Measurements from ENCODE around the gene MYO1G.
"Not testable (repeated sequence)": the region's sequence is repeated elsewhere in the genome, so short reads cannot be mapped to it uniquely, and the experiment has no call there.

Gene MYO1G

DNA sequence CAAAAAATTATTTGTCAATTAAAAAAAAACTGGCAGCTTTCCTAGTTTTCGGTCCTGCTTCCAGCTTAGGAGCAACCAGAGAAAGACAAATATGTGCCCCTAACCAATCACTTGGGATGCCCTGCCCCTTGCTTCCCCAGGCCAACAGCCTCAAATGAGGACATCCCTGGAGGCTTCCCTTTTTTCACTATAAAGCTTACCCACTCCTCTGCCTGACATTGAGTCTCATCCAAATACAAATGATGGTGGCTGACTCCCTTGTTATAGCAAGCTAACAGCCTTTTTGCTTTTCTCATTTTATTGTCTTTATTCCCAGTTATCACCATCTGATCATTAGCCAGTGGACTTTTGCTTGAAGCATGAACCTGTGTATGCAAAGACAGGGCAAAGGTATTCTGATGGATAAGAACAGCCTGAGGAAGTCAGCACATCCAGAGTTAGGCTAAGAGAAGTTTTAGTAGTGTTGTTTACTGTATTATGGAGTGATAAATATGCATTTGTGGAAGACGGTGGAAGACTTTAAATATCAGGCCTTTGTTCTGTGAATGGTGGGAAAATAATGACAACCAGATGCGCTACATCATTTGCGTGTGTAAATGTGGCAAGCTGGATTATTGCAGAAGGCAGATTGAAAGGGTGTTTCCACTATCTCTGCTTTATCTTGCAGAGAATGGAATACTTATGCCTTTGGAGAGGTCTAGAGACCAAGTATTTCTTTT lies 19.5 kb upstream of the MYO1G start:
- no peak for DNase-seq

DNA sequence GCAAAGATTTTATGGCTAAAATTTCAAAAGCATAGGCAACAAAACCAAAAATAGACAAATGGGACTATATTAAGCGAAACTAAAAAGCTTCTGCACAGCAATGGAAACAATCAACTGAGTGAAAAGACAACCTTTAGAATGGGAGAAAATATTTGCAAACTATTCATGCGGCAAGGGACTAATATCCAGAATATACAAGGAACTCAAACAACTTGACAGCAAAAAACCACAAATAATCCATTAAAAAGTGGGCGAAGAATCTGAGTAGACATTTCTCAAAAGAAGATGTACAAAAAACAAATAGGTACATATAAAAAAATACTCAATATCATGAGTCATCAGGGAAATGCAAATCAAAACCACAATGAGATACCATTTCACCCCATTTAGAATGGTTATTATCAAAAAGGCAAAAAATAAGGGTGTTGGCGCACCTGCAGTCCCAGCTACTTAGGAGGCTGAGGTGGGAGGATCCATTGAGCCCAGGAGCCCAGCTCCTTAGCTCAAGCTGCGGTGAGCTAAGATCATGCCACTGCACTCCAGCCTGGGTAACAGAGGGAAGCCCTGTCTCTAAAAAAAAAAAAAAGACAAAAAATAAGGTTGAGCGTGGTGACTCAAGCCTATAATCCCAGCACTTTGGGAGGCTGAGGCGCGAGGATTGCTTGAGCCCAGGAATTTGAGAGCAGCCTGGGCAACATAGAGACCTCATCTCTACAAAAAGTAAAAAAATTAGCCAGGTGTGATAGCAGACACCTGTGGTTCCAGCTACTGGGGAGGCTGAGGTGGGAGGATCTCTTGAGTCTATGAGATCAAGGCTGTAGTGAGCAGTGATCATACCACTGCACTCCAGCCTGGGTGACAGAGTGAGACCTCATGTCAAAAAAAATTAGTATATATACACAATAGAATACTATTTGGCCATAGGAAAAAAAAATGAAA lies 17.0 kb upstream of the MYO1G start:
- DNase-seq = no peak

DNA sequence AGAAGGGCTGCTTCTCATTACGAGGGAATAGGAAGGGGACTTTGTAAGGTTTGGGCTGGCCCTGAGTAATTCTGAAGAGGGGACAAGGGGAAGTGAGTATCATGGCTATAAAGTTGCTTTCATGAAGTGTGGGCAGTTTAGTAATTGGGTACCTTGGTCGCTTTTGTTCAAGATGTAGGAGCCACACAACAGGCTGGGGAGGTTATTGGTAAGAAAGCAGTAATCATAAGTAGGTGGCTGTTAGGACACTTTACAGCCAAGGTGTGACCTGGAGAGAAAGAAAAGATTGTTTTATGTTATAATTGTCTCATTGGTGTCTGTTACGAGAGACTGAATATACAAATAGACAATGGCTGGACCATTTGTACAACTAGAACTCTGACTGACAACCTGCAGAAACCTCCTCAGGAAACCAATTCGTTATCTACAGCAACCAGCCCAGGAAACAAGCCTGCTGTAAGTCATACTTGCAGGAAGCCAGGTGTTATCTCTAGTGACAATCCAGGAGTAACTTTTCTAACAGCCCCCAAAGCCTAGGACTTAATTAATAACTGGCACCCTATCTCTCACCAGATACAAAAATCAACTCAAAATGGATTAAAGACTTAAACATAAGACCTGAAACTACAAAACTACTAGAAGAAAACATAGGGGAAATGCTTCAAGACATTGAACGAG lies 16.2 kb upstream of the MYO1G start:
- no peak for DNase-seq

DNA sequence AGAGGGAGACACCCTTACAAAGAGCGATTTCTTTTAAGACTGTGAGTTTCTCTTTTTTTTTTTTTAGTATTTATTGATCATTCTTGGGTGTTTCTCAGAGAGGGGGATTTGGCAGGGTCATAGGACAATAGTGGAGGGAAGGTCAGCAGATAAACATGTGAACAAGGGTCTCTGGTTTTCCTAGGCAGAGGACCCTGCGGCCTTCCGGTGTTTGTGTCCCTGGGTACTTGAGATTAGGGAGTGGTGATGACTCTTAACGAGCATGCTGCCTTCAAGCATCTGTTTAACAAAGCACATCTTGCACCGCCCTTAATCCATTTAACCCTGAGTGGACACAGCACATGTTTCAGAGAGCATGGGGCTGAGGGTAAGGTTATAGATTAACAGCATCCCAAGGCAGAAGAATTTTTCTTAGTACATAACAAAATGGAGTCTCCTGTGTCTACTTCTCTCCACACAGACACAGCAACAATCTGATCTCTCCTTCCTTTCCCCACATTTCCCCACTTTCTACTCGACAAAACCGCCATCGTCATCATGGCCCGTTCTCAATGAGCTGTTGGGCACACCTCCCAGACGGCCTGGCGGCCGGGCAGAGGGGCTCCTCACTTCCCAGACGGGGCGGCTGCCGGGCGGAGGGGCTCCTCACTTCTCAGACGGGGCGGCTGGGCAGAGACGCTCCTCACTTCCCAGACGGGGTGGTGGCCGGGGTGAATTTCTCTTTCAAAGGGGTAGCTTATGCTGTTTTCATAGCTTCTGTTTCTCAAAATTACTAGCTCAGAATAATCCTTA lies 13.4 kb upstream of the MYO1G start:
- DNase-seq = not testable (repeated sequence)

DNA sequence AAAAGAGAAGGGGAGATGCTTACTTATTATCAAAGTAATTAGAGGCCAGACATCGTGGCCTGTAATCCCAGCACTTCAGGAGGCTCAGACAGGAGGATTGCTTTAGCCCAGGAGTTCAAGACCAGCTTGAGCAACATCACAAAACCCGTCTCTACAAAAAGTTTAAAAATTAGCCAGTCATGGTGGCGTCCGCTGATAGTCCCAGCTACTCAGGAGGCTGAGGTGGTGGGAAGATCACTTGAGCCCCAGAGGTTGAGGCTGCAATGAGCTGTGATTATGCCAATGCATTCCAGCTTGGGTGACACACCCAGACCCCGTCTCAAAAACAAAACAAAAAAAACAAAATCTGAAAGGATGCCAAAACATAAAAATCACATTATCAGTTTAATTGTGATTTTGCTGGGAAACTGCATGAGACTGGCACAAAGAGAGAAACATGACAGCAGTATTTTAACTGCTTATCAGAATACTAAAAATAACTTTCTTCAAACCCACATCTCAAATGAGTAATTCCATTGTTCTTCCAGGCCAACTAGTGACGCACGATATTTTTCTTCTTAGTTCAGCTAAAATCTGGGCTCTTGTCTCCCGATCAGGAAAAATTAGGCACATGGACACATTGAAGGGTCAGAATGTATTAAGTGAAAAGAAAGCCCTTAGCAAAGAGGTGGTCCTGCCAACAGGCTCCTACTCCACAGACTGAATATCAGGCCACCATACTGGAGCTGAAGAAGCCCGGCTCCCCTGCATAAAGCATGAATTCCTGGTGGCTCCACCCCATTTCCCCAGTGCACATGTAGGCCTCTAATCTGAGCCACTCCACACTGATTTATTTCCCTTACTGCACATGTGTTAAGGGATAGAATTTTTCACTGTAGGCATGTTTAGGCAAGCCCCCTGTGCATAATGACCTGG lies 11.6 kb upstream of the MYO1G start:
- no peak for DNase-seq

DNA sequence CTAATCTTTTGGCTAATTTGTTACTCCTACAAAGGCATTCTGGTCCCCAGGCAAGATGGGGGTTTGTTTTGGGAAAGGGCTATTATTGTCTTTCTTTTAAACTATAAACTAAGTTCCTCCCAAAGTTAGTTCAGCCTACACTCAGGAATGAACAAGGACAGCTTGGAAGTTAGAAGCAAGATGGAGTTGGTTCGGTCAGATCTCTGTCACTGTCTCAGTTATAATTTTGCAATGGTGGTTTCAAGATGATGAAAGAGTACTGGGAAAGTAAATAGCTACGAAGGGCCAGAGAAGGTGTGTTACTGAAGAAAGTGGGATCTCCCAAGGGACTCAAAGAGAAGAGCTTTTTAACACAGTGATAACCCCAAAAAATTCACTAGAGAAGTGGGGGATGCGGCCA lies 10.3 kb upstream of the MYO1G start:
- no peak for DNase-seq

DNA sequence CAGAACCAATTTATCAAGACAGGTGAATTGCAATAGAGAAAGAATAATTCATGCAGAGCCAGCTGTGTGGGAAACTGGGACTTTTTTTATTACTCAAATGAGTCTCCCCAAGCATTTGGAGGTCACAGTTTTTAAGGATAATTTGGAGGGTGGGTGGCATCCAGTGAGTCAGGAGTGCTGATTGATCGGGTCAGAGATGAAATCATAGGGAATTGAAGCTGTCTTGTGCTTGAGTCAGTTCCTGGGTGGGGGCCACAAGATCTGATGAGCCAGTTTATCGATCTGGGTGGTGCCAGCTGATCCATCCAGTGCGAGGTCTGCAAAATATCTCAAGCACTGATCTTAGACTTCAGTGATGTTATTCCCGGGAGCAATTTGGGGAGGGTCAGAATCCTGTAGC lies 9.9 kb upstream of the MYO1G start:
- no peak for DNase-seq

DNA sequence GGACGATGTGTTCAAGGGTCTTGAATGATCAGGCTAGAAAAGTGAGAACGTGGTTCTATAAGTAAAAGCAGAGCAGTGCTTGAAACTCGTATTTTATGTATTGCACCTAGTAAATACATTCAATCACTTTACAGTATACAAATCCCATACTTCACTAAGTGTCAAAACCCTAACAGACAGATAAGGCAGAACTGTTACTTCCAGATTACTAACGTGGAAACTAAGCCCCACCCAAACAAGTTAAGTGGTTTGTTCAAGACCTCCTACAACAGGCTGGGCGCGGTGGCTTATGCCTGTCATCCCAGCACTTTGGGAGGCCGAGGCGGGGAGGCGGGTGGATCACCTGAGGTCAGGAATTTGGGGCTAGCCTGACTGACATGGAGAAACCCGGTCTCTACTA lies 9.2 kb upstream of the MYO1G start:
- no peak for DNase-seq

DNA sequence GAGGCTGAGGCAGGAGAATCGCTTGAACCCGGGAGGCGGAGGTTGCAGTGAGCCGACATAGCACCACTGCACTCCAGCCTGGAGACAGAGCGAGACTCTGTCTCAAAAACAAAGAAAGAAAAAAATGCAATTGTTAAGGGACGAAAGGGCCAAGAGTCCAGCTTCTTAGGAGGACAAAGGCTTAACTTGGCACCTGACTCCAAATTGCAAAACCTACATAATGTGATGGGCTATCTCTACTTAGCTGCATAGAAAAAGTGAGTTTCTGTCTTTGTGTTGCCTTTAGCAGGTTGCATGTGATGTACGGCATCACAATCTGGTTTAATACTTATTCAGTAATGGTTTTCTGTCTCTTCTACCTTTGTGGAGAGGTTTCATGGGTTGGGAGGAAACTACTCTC lies 8.6 kb upstream of the MYO1G start:
- no peak for DNase-seq

DNA sequence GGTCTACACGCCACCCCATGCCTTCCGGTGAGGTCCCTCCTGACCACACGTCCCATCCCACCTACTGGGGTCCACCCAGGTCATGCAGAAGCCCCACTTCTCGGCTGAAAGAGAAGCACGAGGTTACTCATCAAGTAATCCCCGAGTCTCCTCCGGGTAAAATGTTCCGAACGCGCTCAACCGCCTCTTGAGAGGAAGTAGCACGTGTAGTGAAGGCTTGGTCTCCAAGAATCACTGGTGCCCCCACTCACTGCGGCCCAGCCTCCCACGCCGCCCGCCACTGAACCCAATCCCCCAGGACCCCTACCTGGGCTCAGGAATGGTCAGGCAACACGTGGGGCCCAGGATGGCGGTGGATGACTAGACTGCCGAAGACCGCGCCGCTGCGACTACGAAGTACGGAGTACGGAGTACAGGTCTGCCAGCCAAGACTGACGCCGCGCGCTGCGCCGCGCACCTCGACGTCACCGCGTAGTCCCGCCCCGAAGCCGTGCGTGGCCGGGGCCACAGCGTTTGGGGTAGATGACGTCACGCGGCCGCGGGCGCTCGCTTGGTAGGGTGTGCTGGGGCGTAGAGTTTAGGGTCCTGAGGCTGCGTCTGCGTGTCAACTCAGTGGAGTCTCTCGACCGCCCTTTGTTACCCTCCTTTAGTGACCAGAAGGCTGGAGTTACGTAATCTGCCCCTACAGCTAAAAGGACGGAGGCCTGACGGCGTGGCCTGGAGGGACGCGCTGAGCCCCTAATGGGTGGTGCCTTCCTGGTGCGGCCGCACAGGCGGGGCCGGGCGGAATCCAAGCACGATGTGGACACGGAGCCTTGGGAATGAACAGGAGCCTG lies 7.6 kb upstream of the MYO1G start:
- DNase-seq = no peak

DNA sequence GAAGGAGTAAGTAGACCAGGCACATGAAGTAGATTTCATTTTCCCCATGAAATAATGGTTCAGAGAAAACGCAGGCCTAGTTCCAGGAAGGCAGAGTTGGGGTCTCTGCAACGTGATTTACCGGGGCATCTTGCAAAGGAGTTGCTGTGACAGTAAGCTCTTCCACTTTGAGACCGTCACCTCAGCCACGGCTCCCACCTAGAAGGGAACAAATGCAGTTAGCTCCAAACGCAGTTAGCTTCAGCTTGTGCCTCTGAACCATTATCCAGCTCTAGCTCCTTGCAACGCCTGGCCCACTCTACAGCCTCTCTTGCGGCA lies 7.0 kb upstream of the MYO1G start:
- DNase-seq = no peak

DNA sequence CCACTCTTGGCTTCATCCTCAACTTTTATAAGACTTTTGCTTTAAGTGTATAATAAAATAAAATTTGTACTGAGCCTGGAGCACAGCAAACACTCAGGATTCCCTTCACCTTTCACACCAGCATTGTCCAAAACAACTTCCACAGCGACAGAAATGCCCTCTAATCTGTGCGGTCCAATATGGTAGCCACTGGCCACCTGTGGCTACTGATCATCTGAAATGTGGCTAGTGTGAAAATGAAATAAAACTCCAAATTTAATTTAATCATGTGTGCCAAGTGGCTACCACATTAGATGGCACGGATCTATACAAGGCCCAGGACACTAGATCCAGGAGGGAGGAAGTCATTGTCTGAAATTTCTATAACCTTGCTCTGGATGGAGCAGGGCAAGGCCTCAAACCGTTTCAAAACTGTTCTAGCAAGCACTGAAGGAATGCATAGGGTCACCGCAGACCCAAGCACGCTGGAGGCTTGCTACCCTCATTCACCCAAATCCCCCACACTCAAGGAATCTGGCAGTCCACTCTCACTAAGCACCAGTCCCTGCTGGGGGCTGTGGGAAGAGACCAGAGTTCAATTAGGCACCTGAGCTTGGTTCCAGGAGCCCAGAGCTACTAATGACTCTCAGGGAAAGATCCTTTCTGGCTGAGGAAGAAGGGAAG lies 6.3 kb upstream of the MYO1G start:
- no peak for DNase-seq

DNA sequence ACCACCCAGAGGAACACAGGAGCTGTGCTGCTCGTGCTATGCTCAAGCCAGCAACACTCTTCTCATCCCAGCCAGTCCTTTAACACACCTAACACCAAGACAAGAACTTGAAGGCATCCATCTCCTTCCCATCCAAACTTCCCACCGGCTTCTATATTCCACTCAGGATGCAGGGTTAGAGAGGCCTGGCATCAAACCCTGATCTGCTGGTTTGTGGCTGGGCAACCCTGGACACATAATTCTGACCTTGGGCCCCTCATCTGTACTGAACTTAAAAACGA lies 5.6 kb upstream of the MYO1G start:
- DNase-seq = no peak

DNA sequence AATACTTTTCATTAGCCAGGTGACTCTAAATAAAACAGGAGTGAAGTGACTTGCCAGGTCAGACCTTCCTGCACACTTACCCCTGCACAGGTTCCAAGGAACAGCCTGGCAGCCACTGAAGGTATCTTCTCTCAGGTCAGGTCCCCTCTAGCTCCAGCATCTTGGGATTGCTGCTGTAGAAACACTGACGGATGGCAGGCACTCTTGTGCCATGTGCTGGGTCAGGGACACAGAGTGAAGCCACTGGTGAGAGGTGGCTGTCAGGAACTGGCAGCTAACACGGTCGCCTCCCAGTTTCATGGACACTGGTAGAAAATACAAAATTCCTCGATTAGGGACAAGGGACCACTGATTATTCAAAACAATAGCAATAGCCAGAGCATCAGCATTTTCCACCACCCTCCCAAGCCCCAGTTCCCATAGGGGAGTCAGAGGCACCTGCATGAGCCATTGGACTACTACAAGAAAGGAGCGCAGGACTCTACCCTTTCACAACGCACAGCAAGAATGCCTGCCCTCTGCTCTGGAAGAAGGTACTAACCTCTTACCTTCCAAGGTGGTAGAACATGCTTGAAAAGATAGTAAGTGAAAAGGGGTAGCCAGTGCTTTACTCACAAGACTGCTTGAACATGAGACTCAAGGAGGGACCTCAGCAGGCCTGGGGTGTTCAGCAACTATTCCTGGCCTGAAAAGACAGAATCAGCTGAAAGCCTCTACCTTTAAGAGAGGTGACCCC lies 5.1 kb upstream of the MYO1G start:
- no peak for DNase-seq

DNA sequence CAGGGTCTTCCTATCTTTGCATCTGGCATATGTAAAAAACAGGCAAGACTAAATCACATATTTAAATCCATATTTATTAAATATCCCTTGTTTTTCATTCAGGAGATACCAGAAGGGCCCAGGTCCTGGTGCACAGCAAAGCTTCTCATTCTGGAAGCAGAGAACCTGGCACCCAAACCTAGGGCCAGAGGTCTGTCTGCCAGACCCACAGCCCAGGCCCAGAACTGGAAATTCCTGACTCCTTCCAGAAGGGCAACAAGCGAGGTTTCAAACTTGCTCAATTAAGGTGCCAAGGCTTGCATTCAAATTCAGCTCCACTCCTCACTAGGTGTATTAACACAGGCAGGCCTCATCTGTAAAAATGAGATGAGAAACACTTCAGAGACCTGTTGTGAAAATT lies 4.2 kb upstream of the MYO1G start:
- DNase-seq = no peak

DNA sequence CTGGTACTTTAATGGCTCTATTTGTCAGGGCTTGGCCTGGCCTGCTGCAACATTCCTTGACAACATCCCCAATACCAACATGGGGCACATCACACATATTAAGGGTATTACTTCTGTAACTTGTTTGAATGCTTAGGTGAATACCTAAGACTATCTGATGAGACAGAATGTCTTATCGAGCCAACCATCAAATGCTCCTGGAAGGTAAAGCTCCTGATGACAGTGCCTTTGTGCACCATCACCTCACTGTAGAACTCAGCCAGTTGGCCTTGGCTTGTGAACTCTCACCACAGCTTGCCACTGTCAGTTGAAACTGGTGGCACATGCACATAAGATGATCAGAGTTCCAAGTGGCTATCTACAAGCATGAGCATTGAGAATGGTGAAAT lies 3.7 kb upstream of the MYO1G start:
- no peak for DNase-seq

DNA sequence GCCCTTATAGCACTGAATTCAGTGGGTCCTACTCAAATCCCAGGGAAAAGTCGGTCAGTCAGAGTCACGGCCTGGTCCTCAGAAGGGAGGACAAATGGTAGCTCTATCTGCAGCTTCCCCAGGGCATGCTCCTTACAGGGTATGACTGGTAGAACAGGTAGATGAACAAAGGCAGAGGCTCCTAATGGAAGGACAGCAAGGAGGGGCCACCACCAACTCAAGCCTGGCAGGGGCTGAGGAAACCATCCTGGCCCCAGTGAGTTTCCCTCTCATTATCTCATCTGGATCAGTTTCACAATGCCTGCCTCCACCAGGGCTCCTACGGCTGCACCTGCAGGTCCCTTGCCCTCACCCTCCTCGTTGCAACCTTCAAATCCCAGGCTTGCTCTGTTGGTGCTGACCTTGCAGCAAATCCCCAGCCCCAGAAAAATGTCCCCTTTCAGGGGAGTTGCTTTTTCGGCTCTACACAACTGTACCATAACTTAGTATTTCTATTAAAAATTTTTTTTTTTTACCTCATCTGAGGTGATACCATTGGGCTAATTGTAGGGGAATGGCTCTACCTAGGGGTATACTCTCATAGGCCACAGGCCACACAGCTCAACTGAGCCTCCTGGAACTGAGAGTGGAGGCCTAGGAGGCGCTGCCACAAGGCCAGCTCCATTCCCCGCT lies 2.4 kb upstream of the MYO1G start:
- no peak for DNase-seq

DNA sequence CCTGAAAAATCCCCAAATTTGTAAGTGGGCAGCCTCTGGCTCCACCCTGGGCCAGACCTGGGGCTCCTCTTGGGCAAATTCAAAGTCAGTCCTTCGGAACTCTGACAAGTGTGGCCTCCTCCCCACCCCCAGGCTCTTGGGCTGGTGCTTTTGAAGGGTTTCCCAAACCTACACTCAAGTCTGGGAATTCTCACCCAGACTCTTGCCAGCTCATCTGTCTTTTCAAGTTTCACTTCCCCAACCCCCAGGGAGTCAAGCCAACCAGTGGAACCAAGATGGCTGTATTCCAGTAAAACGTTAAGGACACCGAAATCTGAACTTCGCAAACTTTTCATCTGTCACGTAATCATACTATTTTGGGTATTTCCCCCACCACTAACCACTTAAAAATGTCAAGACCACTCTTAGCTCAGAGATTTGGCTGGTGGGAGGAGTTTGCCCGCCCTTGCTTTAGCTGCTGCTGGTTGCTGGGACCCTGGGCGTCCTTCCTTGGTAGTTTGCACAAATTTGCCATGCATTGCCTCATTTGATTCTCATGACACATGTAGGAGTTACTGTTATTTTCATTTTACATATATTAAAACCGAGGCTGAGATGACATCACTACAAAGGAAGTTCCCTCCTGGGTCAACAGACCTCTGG lies 1.7 kb upstream of the MYO1G start:
- no peak for DNase-seq
